K562 treated with DMSO at 1 percent for 48 hours (cell line): ENCODE results near the gene MAMDC4. TPM values are rescaled to one million over a fixed set of nuclear protein-coding genes. Genes with fewer than 3 reads are reported as not detected.

Source experiments
- total RNA-seq: library from RNA; unstranded; fragments of 300-600 nt; gene quantifications from 2 replicates; pipeline ENCODE4 v1.2.3, GENCODE V29; 2022; ENCODE audit warnings: low replicate concordance; ENCODE audit errors: extremely low read depth

MAMDC4 gene
- not detected in 2 replicates for total RNA-seq

DNA sequence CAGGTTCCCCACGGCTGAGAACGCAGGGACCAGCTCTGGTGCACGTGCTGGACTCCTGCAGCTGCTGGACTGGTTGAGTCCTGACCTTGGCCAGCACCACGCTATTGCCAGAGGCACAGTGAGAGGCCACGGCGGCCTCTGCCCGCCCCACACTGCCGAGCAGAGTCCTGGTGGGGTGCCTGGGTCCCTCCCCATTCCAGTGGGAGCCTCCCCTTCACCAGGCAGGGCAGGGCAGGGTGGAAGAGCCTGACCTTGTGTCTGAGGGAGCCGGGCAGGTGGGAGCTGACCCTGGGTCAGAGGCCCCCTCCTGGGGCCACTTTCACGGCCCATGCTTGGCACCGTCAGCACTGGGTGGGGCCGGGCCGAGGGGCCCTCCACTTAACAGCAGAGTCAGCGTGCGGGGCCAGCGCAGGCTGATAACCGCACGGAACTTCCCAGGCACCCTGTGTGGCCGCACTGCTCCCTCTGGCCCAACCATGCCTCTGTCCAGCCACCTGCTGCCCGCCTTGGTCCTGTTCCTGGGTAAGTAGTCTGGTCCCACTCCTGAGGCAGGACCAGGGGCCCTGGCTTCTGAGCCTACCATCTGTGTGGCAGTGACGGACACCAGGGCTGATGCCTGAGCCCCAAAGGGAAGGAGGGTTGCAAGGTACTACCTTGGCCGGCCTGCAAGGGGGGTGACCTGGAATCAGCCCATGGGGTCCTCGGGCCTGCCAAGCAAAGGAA lies at the start of gene MAMDC4:
MAMDC4 (plus strand) TSS at position 406 of the 723 bp plus-strand sequence; CDS start at position 477, 71 bp downstream.

DNA sequence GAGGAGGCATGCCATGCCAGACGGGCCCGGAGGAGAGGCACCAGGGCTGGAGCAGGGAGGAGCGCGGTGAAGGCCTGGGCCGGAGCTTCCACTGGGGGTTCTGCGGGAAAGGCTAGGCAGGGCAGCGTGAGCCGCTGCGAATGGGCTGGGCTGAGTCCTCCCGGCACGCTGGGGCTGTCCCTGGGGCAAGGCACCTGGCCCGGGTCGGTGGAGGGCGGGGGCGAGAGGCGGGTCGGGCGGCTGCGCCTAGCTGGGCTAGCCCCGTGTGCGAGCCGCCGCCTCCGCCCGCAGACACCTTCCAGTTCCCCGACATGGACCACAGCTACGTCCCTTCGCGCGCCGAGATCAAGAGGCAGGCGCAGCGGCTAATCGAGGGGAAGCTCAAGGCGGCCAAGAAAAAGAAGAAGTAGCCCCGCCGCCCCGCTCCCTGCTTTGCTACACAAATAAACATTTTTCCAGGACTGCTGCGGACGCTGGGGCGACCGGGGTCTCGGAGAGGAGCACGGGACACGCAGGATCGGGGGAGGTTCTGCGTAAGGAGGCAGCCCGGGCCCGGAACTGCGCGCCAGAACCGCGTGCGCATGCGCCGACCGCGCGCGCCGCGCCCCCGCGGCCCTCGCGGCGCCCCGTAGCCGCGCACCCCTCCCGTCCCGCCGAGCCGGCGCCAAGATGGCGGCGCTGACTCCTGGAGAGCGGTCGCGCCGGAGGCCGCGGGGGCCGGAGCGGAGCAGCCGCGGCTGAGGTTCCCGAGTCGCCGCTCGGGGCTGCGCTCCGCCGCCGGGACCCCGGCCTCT lies 44.7 kb upstream of the MAMDC4 start, which contains the start of gene RABL6:
RABL6 (plus strand) TSS at position 668 of the 794 bp plus-strand sequence. CDS start 249 bp downstream, outside the sequence.

DNA sequence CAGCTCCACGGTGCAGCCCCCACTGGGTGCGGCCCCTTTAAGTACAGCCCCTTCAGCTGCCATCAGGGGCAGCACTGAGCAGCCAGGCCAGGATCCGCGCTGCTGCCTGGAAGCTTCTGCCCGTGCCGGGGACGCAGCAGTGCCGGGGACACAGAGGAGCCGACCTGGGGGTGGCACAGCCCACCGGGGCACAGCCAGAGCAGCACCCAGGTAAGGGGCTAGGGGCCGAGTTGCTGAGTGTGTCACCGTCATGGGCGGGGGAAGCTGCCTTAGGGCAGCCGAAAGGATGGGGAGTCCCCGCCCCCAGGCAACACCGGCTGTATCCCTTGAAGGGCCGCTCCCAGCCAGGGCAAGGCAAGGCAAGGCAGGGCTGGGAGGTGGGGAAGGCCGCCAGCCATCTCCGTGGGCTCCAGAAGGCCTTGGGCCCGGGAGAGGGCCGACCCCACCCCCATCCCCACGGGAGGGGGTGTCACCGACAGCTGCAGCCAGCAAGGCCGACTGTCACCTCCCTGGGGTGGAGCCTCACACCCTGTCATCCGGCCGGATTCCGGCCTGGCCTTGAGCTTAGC lies 9.7 kb upstream of the MAMDC4 start, which contains the start of gene AJM1:
AJM1 (plus strand) TSS at position 99 of the 569 bp plus-strand sequence. CDS start 1,937 bp downstream, outside the sequence.

DNA sequence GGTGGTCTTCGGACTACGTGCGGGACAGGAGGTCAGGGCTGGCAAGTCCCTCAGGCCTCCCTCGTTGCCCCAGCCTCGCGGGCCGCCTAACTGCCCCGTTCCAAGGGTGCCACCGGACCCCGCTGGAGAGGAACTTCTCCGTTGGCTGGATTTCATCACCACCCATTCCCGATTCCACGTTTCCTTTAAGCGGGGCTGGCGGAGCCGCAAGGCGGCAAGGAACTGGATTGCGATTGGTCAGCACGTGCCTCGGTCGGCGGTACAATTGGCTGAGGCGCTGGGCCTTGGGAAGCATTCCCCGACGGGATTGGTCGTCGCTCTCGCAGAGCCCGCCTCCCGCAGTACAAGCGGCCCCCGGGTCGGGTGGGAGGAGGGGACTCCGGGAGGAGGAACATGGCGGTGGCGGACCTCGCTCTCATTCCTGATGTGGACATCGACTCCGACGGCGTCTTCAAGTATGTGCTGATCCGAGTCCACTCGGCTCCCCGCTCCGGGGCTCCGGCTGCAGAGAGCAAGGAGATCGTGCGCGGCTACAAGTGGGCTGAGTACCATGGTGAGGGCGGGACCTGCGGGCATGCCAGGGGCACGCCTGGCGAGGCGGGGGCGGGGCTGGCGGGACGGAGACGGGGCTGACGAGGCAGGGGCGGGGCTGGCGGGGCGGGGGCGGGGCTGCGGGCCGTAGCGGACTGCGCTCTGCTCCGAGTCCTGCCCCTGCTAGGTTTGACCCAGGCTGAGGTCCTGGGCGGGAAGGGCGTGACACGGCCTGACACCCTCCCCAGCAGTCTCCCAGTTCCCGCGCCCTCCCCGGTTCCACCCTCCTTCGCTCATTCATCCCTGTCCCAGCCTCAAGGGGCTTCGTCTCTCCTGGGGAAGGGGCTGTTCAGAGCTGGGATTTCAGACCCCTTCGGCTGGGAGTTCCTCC lies 2.8 kb upstream of the MAMDC4 start, which contains the start of gene PHPT1:
PHPT1 (plus strand) TSS at position 372 of the 922 bp plus-strand sequence; CDS start at position 394, 22 bp downstream.

DNA sequence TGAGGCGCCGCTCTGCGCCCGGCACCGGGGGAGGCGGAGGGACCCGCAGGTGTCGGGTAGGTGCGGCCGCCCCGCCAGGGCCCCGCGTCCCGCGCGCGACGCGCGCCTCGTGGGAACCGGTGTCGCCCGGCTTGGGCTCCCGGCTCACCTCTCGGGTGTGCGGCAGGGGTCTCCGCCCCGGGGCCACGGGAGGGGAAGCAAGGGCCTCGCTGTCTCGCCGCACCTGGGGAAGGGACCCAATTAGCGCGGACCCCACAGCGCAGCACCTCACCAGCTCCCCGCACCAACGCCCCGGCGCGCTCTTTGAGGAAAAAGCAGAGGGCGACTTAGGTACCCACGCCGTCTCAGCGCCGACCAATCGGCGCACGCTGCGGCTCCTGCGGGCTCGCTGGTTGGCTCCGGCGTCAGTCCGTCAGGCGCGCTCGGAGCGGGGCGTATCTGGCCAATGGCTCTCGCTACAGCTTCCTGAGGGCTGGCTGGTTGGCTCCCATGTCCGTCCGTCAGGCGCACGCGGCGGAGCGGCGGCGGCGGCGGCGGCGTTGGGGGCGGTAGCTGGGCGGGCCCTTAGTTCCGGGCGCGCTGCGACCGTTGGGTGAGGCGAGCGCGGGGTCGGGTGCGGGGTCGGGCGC lies 33.9 kb downstream of the MAMDC4 start, which contains the start of gene TRAF2:
TRAF2 (plus strand) TSS at position 567 of the 629 bp plus-strand sequence. CDS start 12,225 bp downstream, outside the sequence.

Other genes with a start within 250 kb of the MAMDC4 start
- gene EGFL7, start 189.4 kb upstream of the MAMDC4 start, total RNA-seq, result not detected in 2 replicates
- not detected in 2 replicates for gene AGPAT2, start 164.9 kb upstream of the MAMDC4 start, total RNA-seq
- gene DIPK1B, start 139.8 kb upstream of the MAMDC4 start, total RNA-seq, result not detected in 2 replicates
- not detected in 2 replicates for gene LCN10, start 109.4 kb upstream of the MAMDC4 start, total RNA-seq
- not detected in 2 replicates for gene LCN6, start 103.8 kb upstream of the MAMDC4 start, total RNA-seq
- not detected in 2 replicates for gene LCN8, start 94.1 kb upstream of the MAMDC4 start, total RNA-seq
- gene LCN15, start 87.8 kb upstream of the MAMDC4 start, total RNA-seq, result not detected in 2 replicates
- gene TMEM141, start 61.0 kb upstream of the MAMDC4 start, total RNA-seq, result not detected in 2 replicates
- not detected in 2 replicates for gene CCDC183, start 56.0 kb upstream of the MAMDC4 start, total RNA-seq
- 184 TPM in 1 of 2 replicates, not detected in the other for gene RABL6, start 44.4 kb upstream of the MAMDC4 start, total RNA-seq
- not detected in 2 replicates for gene AJM1, start 9.9 kb upstream of the MAMDC4 start, total RNA-seq
- gene PHPT1, start 2.9 kb upstream of the MAMDC4 start, total RNA-seq, result not detected in 2 replicates
- gene EDF1, start 14.0 kb downstream of the MAMDC4 start, total RNA-seq, result not detected in 2 replicates
- gene TRAF2, start 34.2 kb downstream of the MAMDC4 start, total RNA-seq, result not detected in 2 replicates
- gene FBXW5, start 92.4 kb downstream of the MAMDC4 start, total RNA-seq, result not detected in 2 replicates
- not detected in 2 replicates for gene C8G, start 92.9 kb downstream of the MAMDC4 start, total RNA-seq
- not detected in 2 replicates for gene LCN12, start 99.9 kb downstream of the MAMDC4 start, total RNA-seq
- not detected in 2 replicates for gene PTGDS, start 125.2 kb downstream of the MAMDC4 start, total RNA-seq
- gene LCNL1, start 130.6 kb downstream of the MAMDC4 start, total RNA-seq, result not detected in 2 replicates
- not detected in 2 replicates for gene PAXX, start 140.1 kb downstream of the MAMDC4 start, total RNA-seq
- gene CLIC3, start 144.2 kb downstream of the MAMDC4 start, total RNA-seq, result not detected in 2 replicates
- gene ABCA2, start 175.9 kb downstream of the MAMDC4 start, total RNA-seq, result not detected in 2 replicates
- gene FUT7, start 179.7 kb downstream of the MAMDC4 start, total RNA-seq, result not detected in 2 replicates
- not detected in 2 replicates for gene NPDC1, start 193.8 kb downstream of the MAMDC4 start, total RNA-seq
- not detected in 2 replicates for gene ENTPD2, start 201.7 kb downstream of the MAMDC4 start, total RNA-seq
- not detected in 2 replicates for gene SAPCD2, start 218.2 kb downstream of the MAMDC4 start, total RNA-seq
- gene UAP1L1, start 225.2 kb downstream of the MAMDC4 start, total RNA-seq, result not detected in 2 replicates
- gene MAN1B1, start 234.6 kb downstream of the MAMDC4 start, total RNA-seq, result 167 TPM in 1 of 2 replicates, not detected in the other